Neural progenitor cell (in vitro differentiated cells): Measurements from ENCODE around the gene SNX17.

Experiments used
- CTCF ChIP-seq: fragments of 200-600 bp; sonication (generic); IDR thresholded peaks from 2 replicates; pipeline ENCODE4 v1.5.1; 2017; ENCODE audit warnings: antibody characterized with exemption, mild to moderate bottlenecking
- EZH2 ChIP-seq: fragments of 200-600 bp; sonication (generic); IDR thresholded peaks from 2 replicates; pipeline ENCODE4 v1.6.1; 2017; ENCODE audit warnings: antibody characterized with exemption, mild to moderate bottlenecking, moderate library complexity
- EZH2phosphoT487 ChIP-seq: fragments of 200-600 bp; sonication (generic); IDR thresholded peaks from 2 replicates; pipeline ENCODE4 v1.6.1; 2017; ENCODE audit warnings: antibody characterized with exemption

- no peak for TF ChIP-seq CTCF
- no peak for TF ChIP-seq EZH2phosphoT487
- TF ChIP-seq EZH2, result no peak
These were observed 20.6 kb downstream of the SNX17 start for GRCh38 chr2:27390822-27391679.
